SK-N-SH (cell line): ENCODE results near the gene RNU6-9. TPM values are rescaled to one million over a fixed set of nuclear protein-coding genes. Genes with fewer than 3 reads are reported as not detected.

Experiments
- CTCF ChIA-PET: fragments of 300-600, 350-600 bp; formaldehyde crosslinking; extraction: SDS; loops from one replicate; lab custom pipeline; 2021; lab: Yijun Ruan, JAX
- POLR2A ChIA-PET: fragments of 350-600 bp; sonication (Branson Sonifier 250); formaldehyde crosslinking; extraction: SDS; loops from one replicate; lab custom pipeline; 2020; ENCODE audit warnings: antibody characterized with exemption, inconsistent platforms; lab: Yijun Ruan, JAX
- DNase-seq: peaks from one replicate; pipeline ENCODE4 v3.0.0; 2012
- H2AFZ ChIP-seq: fragments of 200-600 bp; sonication (generic); 2 replicates; pipeline ENCODE4 v1.8.1; 2016; ENCODE audit warnings: antibody characterized with exemption, mild to moderate bottlenecking, low read depth
- H3F3A ChIP-seq: fragments of 200-600 bp; sonication (generic); replicated peaks from 2 replicates; pipeline ENCODE3; 2016; ENCODE audit warnings: antibody characterized with exemption, mild to moderate bottlenecking; ENCODE audit not compliant: insufficient read depth
- H3K27ac ChIP-seq, 2 experiments: fragments of 200-500 bp in 1 of 2; fragments of 200-600 bp in 1 of 2; sonication (Bioruptor generic) in 1 of 2; sonication (generic), shearing (Covaris generic) in 1 of 2; 2 replicates each; pipeline versions ENCODE4 v1.5.1 to v1.6.1; 2014 to 2016; ENCODE audit warnings: low read depth in 2 of 2, inconsistent platforms in 1 of 2, low read length in 1 of 2, mild to moderate bottlenecking in 1 of 2, mixed read lengths in 1 of 2
- H3K27me3 ChIP-seq: fragments of 200-600 bp; sonication (generic), shearing (Covaris generic); 2 replicates; pipeline ENCODE4 v1.6.1; 2016; ENCODE audit warnings: mixed run types; ENCODE audit not compliant: insufficient read depth
- H3K36me3 ChIP-seq, 2 experiments: fragments of 200-500 bp in 1 of 2; fragments of 200-600 bp in 1 of 2; sonication (Bioruptor generic) in 1 of 2; sonication (generic) in 1 of 2; replicated peaks in 1 of 2; 2 replicates each; pipeline versions ENCODE3 to v1.5.1; 2014 to 2016; ENCODE audit warnings: low read length in 1 of 2, mild to moderate bottlenecking in 1 of 2; ENCODE audit not compliant: insufficient read depth in 2 of 2, control insufficient read depth in 1 of 2
- H3K4me1 ChIP-seq, 2 experiments: fragments of 200-500 bp in 1 of 2; fragments of 200-600 bp in 1 of 2; sonication (Bioruptor generic) in 1 of 2; sonication (generic), shearing (Covaris generic) in 1 of 2; 2 replicates each; pipeline versions ENCODE4 v1.5.1 to v1.6.1; 2014 to 2016; ENCODE audit warnings: low read depth in 1 of 2, low read length in 1 of 2, mixed run types in 1 of 2; ENCODE audit not compliant: insufficient read depth in 2 of 2, control insufficient read depth in 1 of 2
- H3K4me2 ChIP-seq: fragments of 200-600 bp; sonication (generic), shearing (Covaris generic); 2 replicates; pipeline ENCODE4 v1.6.1; 2017; ENCODE audit warnings: mixed run types
- H3K4me3 ChIP-seq, 2 experiments: fragments of 200-500 bp in 1 of 2; fragments of 200-600 bp in 1 of 2; sonication (Bioruptor generic) in 1 of 2; sonication (generic), shearing (Covaris generic) in 1 of 2; 2 replicates each; pipeline versions ENCODE4 v1.5.1 to v1.8.1; 2014 to 2016; ENCODE audit warnings: low read depth in 2 of 2, inconsistent platforms in 1 of 2, low read length in 1 of 2, mild to moderate bottlenecking in 1 of 2, mixed read lengths in 1 of 2, moderate library complexity in 1 of 2
- H3K79me2 ChIP-seq: fragments of 200-600 bp; sonication (generic); 2 replicates; pipeline ENCODE4 v1.8.1; 2017; ENCODE audit warnings: mild to moderate bottlenecking; ENCODE audit not compliant: insufficient read depth
- H3K9ac ChIP-seq: fragments of 200-600 bp; sonication (generic); 2 replicates; pipeline ENCODE4 v1.6.1; 2017; ENCODE audit warnings: mixed run types
- H3K9me2 ChIP-seq: fragments of 200-600 bp; sonication (generic); 2 replicates; pipeline ENCODE4 v1.6.1; 2017; ENCODE audit warnings: mixed run types
- H3K9me3 ChIP-seq: fragments of 200-600 bp; sonication (generic); 2 replicates; pipeline ENCODE4 v1.6.1; 2017; ENCODE audit warnings: mixed run types, mild to moderate bottlenecking, moderate library complexity
- H4K20me1 ChIP-seq: fragments of 200-600 bp; sonication (generic); 2 replicates; pipeline ENCODE4 v1.6.1; 2017; ENCODE audit warnings: mild to moderate bottlenecking, mixed run types; ENCODE audit not compliant: insufficient read depth
- CHD2 ChIP-seq: fragments of 150-350 bp; IDR thresholded peaks from 2 replicates; pipeline ENCODE4 v1.6.1; 2018; ENCODE audit warnings: low read length; ENCODE audit not compliant: partially characterized antibody
- CTCF ChIP-seq: fragments of 200-600 bp; sonication (generic); IDR thresholded peaks from 2 replicates; pipeline ENCODE4 v1.6.1; 2017; ENCODE audit warnings: antibody characterized with exemption, mild to moderate bottlenecking, moderate library complexity
- EZH2phosphoT487 ChIP-seq: fragments of 200-600 bp; sonication (generic); IDR thresholded peaks from 2 replicates; pipeline ENCODE4 v1.6.1; 2017; ENCODE audit warnings: low read depth, mixed run types, mild to moderate bottlenecking, antibody characterized with exemption, moderate library complexity, borderline replicate concordance
- FOXM1 ChIP-seq: IDR thresholded peaks from 2 replicates; pipeline ENCODE4 v1.4.0; 2012; ENCODE audit warnings: low read depth, mild to moderate bottlenecking
- GATA2 ChIP-seq: sonication (generic); formaldehyde crosslinking; IDR thresholded peaks from 2 replicates; pipeline ENCODE4 v1.5.0; 2020; ENCODE audit warnings: mild to moderate bottlenecking, missing genetic modification reagents
- JUND ChIP-seq: IDR thresholded peaks from 2 replicates; pipeline ENCODE4 v1.4.0; 2012
- MEF2A ChIP-seq: IDR thresholded peaks from 2 replicates; pipeline ENCODE4 v1.4.0; 2012; ENCODE audit warnings: low read depth, borderline replicate concordance
- MXI1 ChIP-seq: IDR thresholded peaks from 2 replicates; pipeline ENCODE4 v1.6.1; 2012; ENCODE audit warnings: mild to moderate bottlenecking, low read depth, low read length, improper control_type of control experiment
- POLR2AphosphoS5 ChIP-seq: IDR thresholded peaks from 2 replicates; pipeline ENCODE4 v1.6.1; 2012; ENCODE audit warnings: low read depth, low read length
- RFX5 ChIP-seq: IDR thresholded peaks from 2 replicates; pipeline ENCODE4 v1.6.1; 2012; ENCODE audit warnings: mild to moderate bottlenecking, improper control_type of control experiment, low read length
- SIN3A ChIP-seq: IDR thresholded peaks from 2 replicates; pipeline ENCODE4 v1.6.1; 2012; ENCODE audit warnings: low read depth, mild to moderate bottlenecking, low read length, moderate library complexity, borderline replicate concordance
- TAF1 ChIP-seq: IDR thresholded peaks from 2 replicates; pipeline ENCODE4 v1.6.1; 2012; ENCODE audit warnings: low read depth, mild to moderate bottlenecking, low read length, moderate library complexity, borderline replicate concordance
- TEAD4 ChIP-seq: IDR thresholded peaks from 2 replicates; pipeline ENCODE4 v1.4.0; 2012; ENCODE audit warnings: mild to moderate bottlenecking, borderline replicate concordance; ENCODE audit not compliant: insufficient read depth
- WGBS: methylation state at CpG from one replicate; pipeline ENCODE4 v1.1.6; 2017; ENCODE audit warnings: low lambda C conversion rate; 5-methylcytosine and 5-hydroxymethylcytosine counted together
- polyA plus RNA-seq, 3 experiments: library from polyadenylated mRNA; depleted of rRNA; stranded (reverse); fragments of >200 nt; gene quantifications; 2 replicates each; pipeline ENCODE4 v1.2.3, GENCODE V29; 2012
- TF ChIP-seq, protein P1 (sequence below): fragments of 150-350 bp; IDR thresholded peaks from 2 replicates; pipeline ENCODE4 v1.6.1; 2016; ENCODE audit warnings: mild to moderate bottlenecking, low read depth, low read length

RNU6-9 gene
- polyA plus RNA-seq, 1 of the 3 experiments (the other 2 are of a cell fraction) = not detected

DNA sequence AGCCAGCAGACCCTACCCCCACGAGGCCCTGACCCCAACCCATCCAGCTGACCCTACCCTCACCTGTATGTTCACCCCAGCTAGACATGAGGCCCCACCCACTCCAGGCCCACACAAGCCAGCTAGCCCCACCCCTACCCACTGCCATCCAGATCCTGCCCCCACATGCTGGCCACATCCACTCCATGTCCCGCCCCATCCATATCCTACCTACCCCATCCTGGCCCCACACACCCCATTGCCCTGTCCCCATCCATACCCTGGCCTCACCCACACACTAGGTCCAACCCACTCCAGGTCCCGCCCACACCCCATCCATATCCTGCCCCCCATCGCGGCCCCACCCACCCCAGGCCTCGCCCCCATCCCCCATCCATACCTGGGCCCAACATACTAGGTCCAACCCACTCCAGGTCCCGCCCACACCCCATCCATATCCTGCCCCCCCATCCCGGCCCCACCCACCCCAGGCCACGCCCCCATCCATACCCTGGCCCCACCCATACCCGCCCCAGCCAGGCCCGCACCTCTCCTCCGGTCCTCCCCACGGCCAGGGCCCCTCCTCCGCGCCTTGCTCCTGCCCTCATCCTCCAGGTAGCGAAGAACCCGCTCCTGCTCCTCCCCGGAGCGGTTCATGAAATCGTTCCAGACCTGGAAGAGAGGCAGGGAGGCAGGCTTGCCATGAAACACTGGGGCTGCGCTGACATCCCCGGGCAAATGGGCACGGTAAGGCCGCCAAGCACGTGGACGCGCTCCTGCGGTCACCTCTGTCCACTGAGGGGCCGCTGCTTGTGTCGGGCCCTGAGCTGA, 7.2 kb downstream of the RNU6-9 start:
- DNase-seq = peak; percentile 87
- H3K79me2 ChIP-seq = peaks cover 36% of the 10 kb centered on the region
- H3K4me3 ChIP-seq = no peak overlapping the region
- H3K9me2 ChIP-seq = no peaks in the 10 kb centered on the region
- H3K4me1 ChIP-seq = no peaks in the 10 kb centered on the region; a peak in 1 of 4 replicates
- ChIA-PET POLR2A (no interaction called here), CTCF (interaction anchor here (0.6 to 1.1 kb wide), 2 partner anchors 37 to 237 kb away, joined by 4 to 5 read pairs; no protein-coding TSS in a partner anchor)
- peaks cover 4% of the 10 kb centered on the region for H3F3A ChIP-seq
- no peak overlapping the region for H3K9ac ChIP-seq
- no peak overlapping the region for H2AFZ ChIP-seq
- 80% methylated on average over 28 of the region's 30 CpGs for WGBS
- no peaks in the 10 kb centered on the region for H3K9me3 ChIP-seq
- H4K20me1 ChIP-seq = peaks cover 25% of the 10 kb centered on the region; the same call in 1 of the 2 replicates
- peaks cover 0 to 19% of the 10 kb centered on the region in 2 experiments for H3K36me3 ChIP-seq
- TF ChIP-seq TEAD4 = no peak
- TF ChIP-seq GATA2 = no peak
- TF ChIP-seq JUND = no peak
- TF ChIP-seq EZH2phosphoT487 = no peak
- TF ChIP-seq MXI1 = no peak
- no peak for TF ChIP-seq RFX5
- TF ChIP-seq, protein P1, sequence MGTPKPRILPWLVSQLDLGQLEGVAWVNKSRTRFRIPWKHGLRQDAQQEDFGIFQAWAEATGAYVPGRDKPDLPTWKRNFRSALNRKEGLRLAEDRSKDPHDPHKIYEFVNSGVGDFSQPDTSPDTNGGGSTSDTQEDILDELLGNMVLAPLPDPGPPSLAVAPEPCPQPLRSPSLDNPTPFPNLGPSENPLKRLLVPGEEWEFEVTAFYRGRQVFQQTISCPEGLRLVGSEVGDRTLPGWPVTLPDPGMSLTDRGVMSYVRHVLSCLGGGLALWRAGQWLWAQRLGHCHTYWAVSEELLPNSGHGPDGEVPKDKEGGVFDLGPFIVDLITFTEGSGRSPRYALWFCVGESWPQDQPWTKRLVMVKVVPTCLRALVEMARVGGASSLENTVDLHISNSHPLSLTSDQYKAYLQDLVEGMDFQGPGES = no peak
- TF ChIP-seq MEF2A = no peak
- TF ChIP-seq SIN3A = no peak
- TF ChIP-seq CTCF = no peak
- no peak for TF ChIP-seq POLR2AphosphoS5
- TF ChIP-seq TAF1 = no peak
- no peak for TF ChIP-seq CHD2
- no peak for TF ChIP-seq FOXM1
- H3K4me2 ChIP-seq = no peak overlapping the region
- H3K27ac ChIP-seq = no peak overlapping the region
- no peaks in the 10 kb centered on the region for H3K27me3 ChIP-seq
